GM12865 (cell line): ENCODE data around the gene DTX3L.

Experiments used
- DNase-seq: peaks from one replicate; pipeline ENCODE4 v3.0.0; 2010; ENCODE audit warnings: low read depth
- H3K4me3 ChIP-seq: 2 replicates; pipeline ENCODE4 v1.5.1; 2011; ENCODE audit warnings: mild to moderate bottlenecking, low read depth, low read length, control low read depth
- CTCF ChIP-seq: IDR thresholded peaks from 2 replicates; pipeline ENCODE4 v1.5.1; 2011; ENCODE audit warnings: low read length, control low read depth, low read depth, inconsistent platforms; ENCODE audit not compliant: insufficient read depth; ENCODE audit errors: missing control alignments

DTX3L gene

GRCh38 chr3:122612696-122613095 lies 48.6 kb downstream of the DTX3L start:
- no peak overlapping the region for H3K4me3 ChIP-seq
- TF ChIP-seq CTCF: no peak
- peak; percentile 27 for DNase-seq

DNA sequence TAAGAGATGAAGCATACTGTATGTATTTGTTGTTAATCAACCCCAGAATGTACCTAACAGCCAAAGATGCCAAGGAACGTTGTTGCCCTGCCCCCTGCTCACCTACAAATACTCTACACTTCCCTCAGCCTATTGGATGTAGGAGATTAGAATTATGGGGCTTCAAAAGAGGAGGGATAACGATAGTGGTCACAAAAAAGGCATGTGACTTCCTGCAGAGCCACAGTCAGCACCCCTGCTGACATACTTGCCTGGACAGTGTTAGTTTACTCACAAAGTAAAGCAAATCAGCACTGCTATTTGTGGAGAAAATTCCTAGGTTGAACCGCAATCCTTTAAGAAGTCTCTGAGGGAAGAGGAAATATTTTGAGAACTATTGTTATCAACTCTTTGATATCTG lies 51.2 kb downstream of the DTX3L start:
- H3K4me3 ChIP-seq: no peak overlapping the region
- TF ChIP-seq CTCF: no peak
- no peak for DNase-seq

DNA sequence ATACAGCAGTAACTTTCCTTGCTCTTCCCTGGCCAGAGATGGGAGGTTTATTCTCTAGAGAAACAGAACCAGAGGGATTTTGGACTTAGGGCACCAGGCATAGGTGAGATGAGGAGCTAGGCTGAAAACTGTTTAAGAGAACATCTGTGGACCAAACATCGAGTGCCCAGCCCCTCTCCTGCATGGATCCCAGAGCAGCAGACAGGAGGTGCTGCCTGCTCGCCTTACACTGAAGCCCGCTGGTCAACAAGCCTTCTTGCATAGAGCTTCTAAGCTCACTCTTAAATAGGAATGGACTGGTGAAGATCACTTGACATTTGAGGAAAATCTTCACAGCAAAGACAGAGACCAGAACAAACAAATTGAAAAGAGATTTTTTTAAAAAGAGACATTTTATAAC lies 54.5 kb downstream of the DTX3L start:
- no peak for DNase-seq
- no peak overlapping the region for H3K4me3 ChIP-seq
- TF ChIP-seq CTCF: no peak

DNA sequence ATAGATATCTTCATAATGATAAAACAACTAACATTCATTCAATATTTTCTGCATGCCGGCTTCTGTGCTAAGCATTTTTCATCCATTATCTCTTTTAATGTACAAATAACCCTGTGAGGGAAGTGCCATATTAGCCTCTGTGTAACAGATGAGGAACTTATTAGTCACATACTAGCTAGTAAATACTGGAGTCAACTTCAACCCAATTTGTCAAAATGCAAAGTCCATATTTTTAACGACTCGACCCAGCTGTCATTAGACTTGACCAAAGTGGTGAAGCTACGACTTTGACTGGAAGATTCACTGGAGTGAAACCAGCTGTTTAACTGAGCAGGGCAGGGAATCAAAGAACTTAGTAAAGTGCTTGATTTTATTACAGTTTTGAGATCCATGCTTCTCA lies 54.9 kb downstream of the DTX3L start:
- peak; percentile 10 for DNase-seq
- no peak overlapping the region for H3K4me3 ChIP-seq
- TF ChIP-seq CTCF: no peak

DNA sequence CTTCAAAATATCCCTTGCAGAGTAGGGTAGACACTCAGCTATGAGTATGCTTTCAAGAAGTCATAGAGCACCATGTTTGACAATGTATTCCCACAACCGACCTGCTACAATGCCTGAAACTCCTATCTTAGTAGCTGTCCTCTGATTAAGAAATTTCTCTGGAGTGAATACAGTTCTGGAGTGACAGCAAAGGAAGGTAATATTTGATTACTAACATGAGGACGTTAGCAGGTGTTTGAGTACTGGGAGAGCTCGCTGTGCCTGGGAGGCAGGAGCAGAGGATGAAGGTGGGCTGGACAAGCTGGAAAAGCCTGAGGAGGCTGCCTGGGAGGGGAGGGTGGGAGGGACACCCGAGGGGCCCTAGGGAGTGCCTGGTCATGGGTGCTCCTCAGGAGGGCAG lies 56.3 kb downstream of the DTX3L start:
- no peak for TF ChIP-seq CTCF
- H3K4me3 ChIP-seq: no peak overlapping the region
- no peak for DNase-seq

GRCh38 chr3:122621112-122621511 lies 57.0 kb downstream of the DTX3L start:
- H3K4me3 ChIP-seq: peak overlapping the region; percentile 16; the same call in 1 of the 2 replicates
- DNase-seq: peak; percentile 75
- TF ChIP-seq CTCF: no peak

DNA sequence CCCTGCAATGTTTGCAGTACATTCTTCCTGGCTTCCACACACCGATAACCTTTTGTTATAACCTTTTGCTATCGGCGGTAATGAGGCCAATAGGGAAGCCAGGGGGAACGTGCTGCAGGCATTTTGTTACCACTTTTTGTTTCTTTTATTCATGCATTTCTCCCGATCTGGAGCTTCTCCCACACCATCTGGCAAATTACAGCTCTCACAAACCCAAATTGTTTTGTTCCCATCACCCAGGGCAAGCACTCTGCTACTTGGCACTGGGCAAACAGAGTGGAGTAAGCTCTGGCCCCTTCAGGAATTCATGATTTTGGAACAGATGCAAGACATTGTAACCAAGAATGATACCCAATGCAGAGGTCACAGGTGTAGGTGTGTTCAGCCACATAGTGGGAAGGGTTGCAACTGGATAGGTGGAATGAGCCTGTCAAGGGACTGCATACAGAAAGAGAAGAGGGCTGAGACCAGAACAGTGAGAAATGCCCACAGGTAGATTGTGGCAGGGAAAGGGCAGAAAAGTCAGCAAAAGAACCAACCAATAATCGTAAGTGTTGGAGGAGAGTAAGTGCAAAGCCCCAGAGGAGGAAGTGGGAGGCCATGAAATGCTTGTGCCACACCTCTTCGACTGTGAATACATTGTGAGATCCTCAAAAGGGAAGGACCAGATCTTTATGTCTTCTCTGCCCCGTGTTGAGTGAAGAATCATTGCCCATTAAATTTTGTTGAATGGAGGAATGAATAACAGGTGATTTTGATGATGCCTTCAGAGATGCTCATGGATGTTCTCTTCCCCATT lies 59.1 kb downstream of the DTX3L start:
- H3K4me3 ChIP-seq: no peak overlapping the region
- TF ChIP-seq CTCF: no peak
- no peak for DNase-seq
